HCT116 (cell line): ENCODE measurements around the gene ETF1. TPM values are rescaled to one million over a fixed set of nuclear protein-coding genes. Genes with fewer than 3 reads are reported as not detected.

Experiments used
- ATAC-seq: fragments of 200-7000 bp; cut with Tn5 transposase; 2 replicates; pipeline ENCODE4 v1.9.1; 2020; ENCODE audit warnings: mild to moderate bottlenecking, moderate library complexity
- BruUV-seq: library from RNA; stranded (reverse); fragments of 400-500 nt; replicated peaks from 2 replicates; lab custom pipeline; 2021; lab: Mats Ljungman, UMichigan
- CTCF ChIA-PET: fragments of 300-600 bp; sonication (Branson Sonifier 250); formaldehyde crosslinking; loops from one replicate; lab custom pipeline; 2021; ENCODE audit warnings: antibody characterized with exemption; lab: Charles Lee
- POLR2A ChIA-PET: fragments of 300-600, 350-600 bp; sonication (Branson Sonifier 250); formaldehyde crosslinking; loops from one replicate; lab custom pipeline; 2021; ENCODE audit warnings: antibody characterized with exemption; lab: Charles Lee
- RAD21 ChIA-PET, 2 experiments: fragments of 300-600 bp; sonication (Branson Sonifier 250); formaldehyde crosslinking; loops; one replicate each; lab custom pipeline; 2023; ENCODE audit warnings: low total read pairs in 2 of 2; ENCODE audit not compliant: uncharacterized antibody in 2 of 2, unreplicated experiment in 2 of 2, low non-redundant PET in 1 of 2; lab: Charles Lee
- DNase-seq: peaks from one replicate; pipeline ENCODE4 v3.0.0-alpha.2; 2010; ENCODE audit warnings: low read depth, low spot score
- H2AFZ ChIP-seq: fragments of 200-600 bp; shearing (Covaris generic), sonication (generic); 2 replicates; pipeline ENCODE4 v1.6.1; 2017; ENCODE audit warnings: low read depth, mixed run types, mixed read lengths, antibody characterized with exemption, low read length; ENCODE audit not compliant: poor library complexity, severe bottlenecking
- H3K27ac ChIP-seq: 2 replicates; pipeline ENCODE4 v1.5.1; 2012; ENCODE audit warnings: low read depth, low read length
- H3K27me3 ChIP-seq: fragments of 200-600 bp; sonication (generic); 2 replicates; pipeline ENCODE4 v1.6.1; 2016; ENCODE audit warnings: mixed run types, low read length, mixed read lengths; ENCODE audit not compliant: insufficient read depth
- H3K36me3 ChIP-seq, 2 experiments: fragments of 200-500 bp in 1 of 2; fragments of 200-600 bp in 1 of 2; sonication (Bioruptor generic) in 1 of 2; sonication (generic) in 1 of 2; 2 replicates each; pipeline versions ENCODE4 v1.5.1 to v1.6.1; 2014 to 2016; ENCODE audit warnings: low read length in 2 of 2, inconsistent platforms in 1 of 2, mixed read lengths in 1 of 2, mixed run types in 1 of 2; ENCODE audit not compliant: insufficient read depth in 2 of 2, control insufficient read depth in 1 of 2
- H3K4me1 ChIP-seq, 2 experiments: fragments of 200-600 bp in 1 of 2; sonication (generic) in 1 of 2; 2 replicates each; pipeline versions ENCODE4 v1.5.1 to v1.6.1; 2012 to 2017; ENCODE audit warnings: low read length in 2 of 2, inconsistent platforms in 1 of 2, mild to moderate bottlenecking in 1 of 2, mixed read lengths in 1 of 2, mixed run types in 1 of 2, moderate library complexity in 1 of 2; ENCODE audit not compliant: insufficient read depth in 2 of 2, control insufficient read depth in 1 of 2
- H3K4me2 ChIP-seq: fragments of 200-600 bp; sonication (generic); 2 replicates; pipeline ENCODE4 v1.6.1; 2017; ENCODE audit warnings: mixed run types, low read length, mixed read lengths
- H3K4me3 ChIP-seq, 2 experiments: fragments of 200-600 bp in 1 of 2; sonication (generic) in 1 of 2; replicated peaks in 1 of 2; 2 replicates each; pipeline ENCODE4 v1.5.1; 2011 to 2016; ENCODE audit warnings: low read length in 2 of 2, control low read depth in 1 of 2, low read depth in 1 of 2, mild to moderate bottlenecking in 1 of 2, mixed read lengths in 1 of 2, mixed run types in 1 of 2
- H3K79me2 ChIP-seq: fragments of 200-600 bp; sonication (generic); 2 replicates; pipeline ENCODE4 v1.6.1; 2017; ENCODE audit warnings: mild to moderate bottlenecking, mixed run types, low read length, moderate library complexity, mixed read lengths; ENCODE audit not compliant: insufficient read depth
- H3K9ac ChIP-seq: fragments of 200-600 bp; sonication (generic); 2 replicates; pipeline ENCODE4 v1.6.1; 2016; ENCODE audit warnings: low read length, mixed read lengths
- H3K9me2 ChIP-seq: fragments of 200-600 bp; sonication (generic), shearing (Covaris generic); 2 replicates; pipeline ENCODE4 v1.6.1; 2017; ENCODE audit warnings: mixed run types, mild to moderate bottlenecking, moderate library complexity; ENCODE audit not compliant: insufficient read depth
- H3K9me3 ChIP-seq, 2 experiments: fragments of 200-500 bp in 1 of 2; fragments of 200-600 bp in 1 of 2; sonication (Bioruptor generic) in 1 of 2; sonication (generic) in 1 of 2; 2 replicates each; pipeline ENCODE4 v1.6.1; 2014 to 2017; ENCODE audit warnings: low read length in 2 of 2, mixed read lengths in 2 of 2, inconsistent platforms in 1 of 2, low read depth in 1 of 2, mild to moderate bottlenecking in 1 of 2, mixed run types in 1 of 2, moderate library complexity in 1 of 2; ENCODE audit not compliant: control insufficient read depth in 1 of 2, insufficient read depth in 1 of 2
- H4K20me1 ChIP-seq: fragments of 200-600 bp; sonication (generic), shearing (Covaris generic); 2 replicates; pipeline ENCODE4 v1.6.1; 2017; ENCODE audit warnings: mixed run types, mild to moderate bottlenecking, moderate library complexity; ENCODE audit not compliant: insufficient read depth
- ATF3 ChIP-seq: IDR thresholded peaks from 2 replicates; pipeline ENCODE4 v1.6.1; 2012
- CTCF ChIP-seq, 3 experiments: fragments of 200-600 bp in 1 of 3; sonication (generic) in 1 of 3; IDR thresholded peaks in 2 of 3; conservative IDR thresholded peaks in 1 of 3; 2 replicates each; pipeline ENCODE4 v1.5.1; 2012 to 2017; ENCODE audit warnings: low read depth in 2 of 3, low read length in 2 of 3, antibody characterized with exemption in 1 of 3, borderline replicate concordance in 1 of 3, control low read depth in 1 of 3, mild to moderate bottlenecking in 1 of 3, mixed read lengths in 1 of 3, mixed run types in 1 of 3, moderate library complexity in 1 of 3; ENCODE audit not compliant: insufficient read depth in 1 of 3
- ELF1 ChIP-seq: IDR thresholded peaks from 2 replicates; pipeline ENCODE4 v1.6.1; 2012; ENCODE audit warnings: low read depth, borderline replicate concordance
- EZH2 ChIP-seq: fragments of 200-600 bp; sonication (generic); IDR thresholded peaks from 2 replicates; pipeline ENCODE4 v1.6.1; 2017; ENCODE audit warnings: antibody characterized with exemption, mixed run types
- POLR2A ChIP-seq: IDR thresholded peaks from 2 replicates; pipeline ENCODE4 v1.7.0; 2011; ENCODE audit warnings: borderline replicate concordance; ENCODE audit not compliant: insufficient read depth, insufficient read length; ENCODE audit errors: extremely low read depth
- POLR2AphosphoS5 ChIP-seq: IDR thresholded peaks from 2 replicates; pipeline ENCODE4 v1.6.1; 2011; ENCODE audit warnings: mild to moderate bottlenecking, low read depth, low read length, moderate library complexity
- SIN3A ChIP-seq: IDR thresholded peaks from 2 replicates; pipeline ENCODE4 v1.6.1; 2012; ENCODE audit warnings: low read depth
- SRF ChIP-seq: IDR thresholded peaks from 2 replicates; pipeline ENCODE4 v1.6.1; 2012; ENCODE audit warnings: low read depth
- ZFX ChIP-seq: fragments of 450-650 bp; IDR thresholded peaks from 2 replicates; pipeline ENCODE4 v1.6.1; 2017
- ZNF274 ChIP-seq: fragments of 200-500 bp; sonication (Bioruptor generic); IDR thresholded peaks from 2 replicates; pipeline ENCODE4 v1.6.1; 2014; ENCODE audit warnings: mild to moderate bottlenecking, low read depth, low read length, inconsistent platforms
- intact Hi-C: fragments of 100-400 bp; cut with micrococcal nuclease; formaldehyde crosslinking; loops from 2 replicates; pipeline ENCODE4 v1.10.0; 2022
- total RNA-seq: library from RNA; stranded (reverse); gene quantifications from one replicate; pipeline ENCODE4 v1.2.1, GENCODE V29; 2021; ENCODE audit not compliant: unreplicated experiment

ETF1 gene
- total RNA-seq, 1 experiment from 2014 or later: 178 TPM

GRCh38 chr5:138538943-138539627 is 4.0 kb downstream of the ETF1 start:
- Histone ChIP-seq H3K9me2 (no peaks in the 10 kb centered on the region), H2AFZ (no peak overlapping the region), H3K4me2 (no peak overlapping the region; the same call in 1 of the 2 replicates), H3K4me1 (peaks cover 11 to 33% of the 10 kb centered on the region in 2 experiments; a peak in 3 of 4 replicates), H3K27ac (no peak overlapping the region), H3K9ac (no peak overlapping the region)
- CTCF ChIA-PET: no interaction called here
- TF ChIP-seq ELF1 (no peak), CTCF (IDR thresholded peaks at IDR 0.05 in 2 of 3, conservative IDR thresholded peaks at IDR 0.05 in 1 of 3; ENCODE audit: borderline replicate concordance in 1 of 3, insufficient read depth in 1 of 3, low read depth in 2 of 3, low read length in 2 of 3) (no peak), POLR2AphosphoS5 (no peak), POLR2A (no peak), ATF3 (no peak), EZH2 (no peak), ZNF274 (no peak), ZFX (no peak), SRF (no peak), SIN3A (no peak)
- TF ChIP-seq, all 23 proteins: peak for 0
- Histone ChIP-seq H3K9me3 (no peaks in the 10 kb centered on the region), H3K4me3 (no peak overlapping the region), H3K36me3 (peaks cover 12 to 67% of the 10 kb centered on the region in 2 experiments), H4K20me1 (peaks cover 56% of the 10 kb centered on the region; the same call in 1 of the 2 replicates), H3K79me2 (peaks cover 93% of the 10 kb centered on the region), H3K27me3 (no peaks in the 10 kb centered on the region)
- ATAC-seq (no peak), DNase-seq (no peak)
- intact Hi-C loops: no loop called here
- POLR2A ChIA-PET: no interaction called here
- no TSS peak for BruUV-seq
- RAD21 ChIA-PET: no interaction called here
